Activated CD4-positive, alpha-beta T cell treated with anti-CD3 and anti-CD28 coated beads, Interleukin-2, amount 10 ng/mL, durations not matched to agents 7 days and 5 days (primary cell): Measurements from ENCODE around the gene CLCN7. TPM values are rescaled to one million over a fixed set of nuclear protein-coding genes. Genes with fewer than 3 reads are reported as not detected.

Experiments
- CTCF ChIA-PET: fragments of 350-600 bp; sonication (Branson Sonifier 250); formaldehyde crosslinking; loops from one replicate; lab custom pipeline; 2021; ENCODE audit warnings: antibody characterized with exemption; lab: Charles Lee
- POLR2A ChIA-PET: fragments of 350-600 bp; sonication (Branson Sonifier 250); formaldehyde crosslinking; loops from one replicate; lab custom pipeline; 2021; ENCODE audit warnings: antibody characterized with exemption; lab: Charles Lee
- DNase-seq: peaks from one replicate; pipeline ENCODE4 v3.0.0-alpha.2; 2020
- H3K27ac Mint-ChIP-seq: one replicate; pipeline ENCODE4 v1.8.0; 2021; ENCODE audit warnings: mild to moderate bottlenecking, moderate library complexity, mixed read lengths
- H3K27me3 Mint-ChIP-seq: one replicate; pipeline ENCODE4 v1.8.0; 2021; ENCODE audit warnings: mixed read lengths
- H3K36me3 Mint-ChIP-seq: one replicate; pipeline ENCODE4 v1.8.0; 2021; ENCODE audit warnings: low read depth, mixed read lengths
- H3K4me1 Mint-ChIP-seq: one replicate; pipeline ENCODE4 v1.8.0; 2021; ENCODE audit warnings: mixed read lengths
- H3K4me3 Mint-ChIP-seq: one replicate; pipeline ENCODE4 v1.8.0; 2021; ENCODE audit warnings: mild to moderate bottlenecking, moderate library complexity, mixed read lengths
- H3K9me3 Mint-ChIP-seq: one replicate; pipeline ENCODE4 v1.8.0; 2021; ENCODE audit warnings: mixed read lengths
- total RNA-seq, 2 experiments: library from RNA; stranded (reverse); gene quantifications; one replicate each; pipeline ENCODE4 v1.2.3, GENCODE V29; 2021

CLCN7 gene
- total RNA-seq, 2 experiments from 2014 or later: 58.3 to 64.0 TPM

GRCh38 chr16:1460602-1461138 is 14.2 kb downstream of the CLCN7 start:
- no peak overlapping the region for H3K27ac Mint-ChIP-seq
- ChIA-PET CTCF (no interaction called here), POLR2A (no interaction called here)
- no peak for DNase-seq
- H3K4me3 Mint-ChIP-seq: no peak overlapping the region
- no peaks in the 10 kb centered on the region for H3K4me1 Mint-ChIP-seq
- no peaks in the 10 kb centered on the region for H3K9me3 Mint-ChIP-seq
- H3K36me3 Mint-ChIP-seq: no peaks in the 10 kb centered on the region
- H3K27me3 Mint-ChIP-seq: no peaks in the 10 kb centered on the region

- no peaks in the 10 kb centered on the region for H3K4me1 Mint-ChIP-seq
- no peak overlapping the region for H3K27ac Mint-ChIP-seq
- ChIA-PET POLR2A (no interaction called here), CTCF (no interaction called here)
- no peak for DNase-seq
- H3K27me3 Mint-ChIP-seq: no peaks in the 10 kb centered on the region
- no peak overlapping the region for H3K4me3 Mint-ChIP-seq
- H3K36me3 Mint-ChIP-seq: no peaks in the 10 kb centered on the region
- no peaks in the 10 kb centered on the region for H3K9me3 Mint-ChIP-seq
Observed at GRCh38 chr16:1459967-1460366, 14.9 kb downstream of the CLCN7 start.

- Mint-ChIP-seq H3K27me3 (no peaks in the 10 kb centered on the region), H3K9me3 (no peaks in the 10 kb centered on the region), H3K36me3 (no peaks in the 10 kb centered on the region), H3K27ac (no peak overlapping the region), H3K4me3 (no peak overlapping the region), H3K4me1 (no peaks in the 10 kb centered on the region)
- DNase-seq: no peak
- POLR2A ChIA-PET: no interaction called here
- CTCF ChIA-PET: interaction anchor here (0.6 kb wide), 1 partner anchor 133 kb away, joined by 3 read pairs; no protein-coding TSS in a partner anchor
Observed at GRCh38 chr16:1458977-1459341, 15.9 kb downstream of the CLCN7 start.

GRCh38 chr16:1458336-1458976 is 16.4 kb downstream of the CLCN7 start:
- Mint-ChIP-seq H3K27me3 (no peaks in the 10 kb centered on the region), H3K27ac (no peak overlapping the region), H3K4me3 (no peak overlapping the region), H3K9me3 (no peaks in the 10 kb centered on the region), H3K36me3 (no peaks in the 10 kb centered on the region), H3K4me1 (no peaks in the 10 kb centered on the region)
- POLR2A ChIA-PET: no interaction called here
- CTCF ChIA-PET: interaction anchor here (0.6 kb wide), 1 partner anchor 134 kb away, joined by 3 read pairs; no protein-coding TSS in a partner anchor
- no peak for DNase-seq

- ChIA-PET CTCF (no interaction called here), POLR2A (no interaction called here)
- Mint-ChIP-seq H3K9me3 (no peaks in the 10 kb centered on the region), H3K4me1 (no peaks in the 10 kb centered on the region), H3K4me3 (no peak overlapping the region), H3K36me3 (no peaks in the 10 kb centered on the region), H3K27me3 (no peaks in the 10 kb centered on the region), H3K27ac (no peak overlapping the region)
- DNase-seq: no peak
Observed at GRCh38 chr16:1457489-1458245, 17.2 kb downstream of the CLCN7 start.

- Mint-ChIP-seq H3K27me3 (no peaks in the 10 kb centered on the region), H3K27ac (no peak overlapping the region)
Observed at GRCh38 chr16:1456951-1457350, 17.9 kb downstream of the CLCN7 start.

DNA sequence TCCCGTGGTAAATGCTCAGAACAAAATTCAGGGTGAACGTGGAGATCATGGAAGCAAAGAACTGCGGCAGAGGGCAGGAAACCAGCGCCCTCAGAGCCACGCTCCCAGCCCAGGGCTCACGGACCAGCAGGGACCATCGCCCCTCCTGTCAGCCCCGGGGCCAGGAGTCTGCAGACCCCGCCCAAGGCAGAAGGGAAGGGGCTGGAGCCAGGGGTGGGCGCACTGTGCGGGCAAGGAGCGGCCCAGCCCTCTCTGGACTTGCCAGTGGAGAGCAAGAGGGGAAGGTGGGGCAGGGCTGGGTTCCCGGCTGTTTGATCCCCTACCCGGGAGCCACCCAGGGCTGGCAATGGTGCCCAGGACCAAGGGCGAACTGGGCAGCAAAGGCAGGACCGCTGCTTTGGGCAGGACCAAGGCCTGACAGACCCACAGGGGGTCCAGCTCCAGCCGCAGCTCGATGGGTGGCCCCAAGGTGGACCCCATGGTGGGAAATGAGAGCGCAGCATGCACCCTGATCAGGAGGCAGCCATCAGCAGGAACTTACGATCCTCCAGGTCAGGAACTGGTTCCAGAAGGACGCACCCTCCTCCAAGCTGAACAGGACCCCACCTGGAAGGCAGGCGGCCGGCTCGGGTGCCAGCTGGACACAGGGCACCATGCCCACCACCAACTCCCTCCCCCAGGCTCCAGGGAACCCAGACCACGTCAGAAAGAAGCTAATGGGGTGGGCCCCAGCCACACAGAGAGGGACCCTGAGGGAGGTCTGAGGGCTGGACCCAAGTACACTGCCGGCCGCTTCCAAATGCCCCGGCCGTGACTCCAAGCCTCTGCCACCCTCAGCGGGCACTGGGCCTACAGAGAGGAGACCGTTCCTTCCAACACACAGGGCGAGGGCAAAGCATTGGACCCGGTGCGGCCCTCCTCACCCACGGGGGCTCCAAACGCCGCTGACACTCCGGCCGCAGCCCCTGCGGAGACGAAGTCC is 19.3 kb downstream of the CLCN7 start:
- H3K4me3 Mint-ChIP-seq: no peak overlapping the region
- no peaks in the 10 kb centered on the region for H3K4me1 Mint-ChIP-seq
- ChIA-PET POLR2A (no interaction called here), CTCF (no interaction called here)
- DNase-seq: no peak
- no peaks in the 10 kb centered on the region for H3K27me3 Mint-ChIP-seq
- no peak overlapping the region for H3K27ac Mint-ChIP-seq
- H3K36me3 Mint-ChIP-seq: no peaks in the 10 kb centered on the region
- H3K9me3 Mint-ChIP-seq: no peaks in the 10 kb centered on the region

More at GRCh38 chr16:1456951-1457350, 17.9 kb downstream of the CLCN7 start:
- no peaks in the 10 kb centered on the region for H3K9me3 Mint-ChIP-seq
- no peak overlapping the region for H3K4me3 Mint-ChIP-seq
- no peak for DNase-seq
- H3K36me3 Mint-ChIP-seq: no peaks in the 10 kb centered on the region
- H3K4me1 Mint-ChIP-seq: no peaks in the 10 kb centered on the region
- ChIA-PET CTCF (no interaction called here), POLR2A (no interaction called here)

- no peaks in the 10 kb centered on the region for H3K4me1 Mint-ChIP-seq
- DNase-seq: no peak
- no peak overlapping the region for H3K27ac Mint-ChIP-seq
- H3K9me3 Mint-ChIP-seq: no peaks in the 10 kb centered on the region
- H3K27me3 Mint-ChIP-seq: no peaks in the 10 kb centered on the region
- no peaks in the 10 kb centered on the region for H3K36me3 Mint-ChIP-seq
- ChIA-PET POLR2A (no interaction called here), CTCF (interaction anchor here (0.8 kb wide), 1 partner anchor 14 kb away, joined by 3 read pairs; no protein-coding TSS in a partner anchor)
- no peak overlapping the region for H3K4me3 Mint-ChIP-seq
Observed at GRCh38 chr16:1454561-1454960, 20.3 kb downstream of the CLCN7 start.

- Mint-ChIP-seq H3K4me1 (no peaks in the 10 kb centered on the region), H3K36me3 (no peaks in the 10 kb centered on the region), H3K27me3 (no peaks in the 10 kb centered on the region), H3K9me3 (no peaks in the 10 kb centered on the region), H3K4me3 (no peak overlapping the region), H3K27ac (no peak overlapping the region)
- ChIA-PET CTCF (no interaction called here), POLR2A (no interaction called here)
- DNase-seq: no peak
Observed at GRCh38 chr16:1453316-1453715, 21.5 kb downstream of the CLCN7 start.

- DNase-seq: no peak
- H3K9me3 Mint-ChIP-seq: no peaks in the 10 kb centered on the region
- ChIA-PET POLR2A (no interaction called here), CTCF (interaction anchor here (0.6 kb wide), 1 partner anchor 743 kb away, joined by 4 read pairs; no protein-coding TSS in a partner anchor)
- H3K4me1 Mint-ChIP-seq: no peaks in the 10 kb centered on the region
- no peaks in the 10 kb centered on the region for H3K36me3 Mint-ChIP-seq
- no peak overlapping the region for H3K4me3 Mint-ChIP-seq
- H3K27ac Mint-ChIP-seq: no peak overlapping the region
- H3K27me3 Mint-ChIP-seq: no peaks in the 10 kb centered on the region
Observed at GRCh38 chr16:1452530-1452929, 22.3 kb downstream of the CLCN7 start.

GRCh38 chr16:1451702-1452392 is 23.0 kb downstream of the CLCN7 start:
- Mint-ChIP-seq H3K27me3 (no peaks in the 10 kb centered on the region), H3K4me3 (no peak overlapping the region), H3K36me3 (no peaks in the 10 kb centered on the region), H3K4me1 (no peaks in the 10 kb centered on the region), H3K9me3 (no peaks in the 10 kb centered on the region), H3K27ac (no peak overlapping the region)
- no peak for DNase-seq
- POLR2A ChIA-PET: no interaction called here
- CTCF ChIA-PET: no interaction called here

GRCh38 chr16:1450841-1451240 is 24.0 kb downstream of the CLCN7 start:
- H3K4me1 Mint-ChIP-seq: no peaks in the 10 kb centered on the region
- no peaks in the 10 kb centered on the region for H3K27me3 Mint-ChIP-seq
- DNase-seq: no peak
- CTCF ChIA-PET: no interaction called here
- POLR2A ChIA-PET: no interaction called here
- no peak overlapping the region for H3K4me3 Mint-ChIP-seq
- no peaks in the 10 kb centered on the region for H3K36me3 Mint-ChIP-seq
- H3K27ac Mint-ChIP-seq: no peak overlapping the region
- H3K9me3 Mint-ChIP-seq: no peaks in the 10 kb centered on the region
